Neural crest cell (in vitro differentiated cells): ENCODE measurements around the gene PROM2. TPM values are rescaled to one million over a fixed set of nuclear protein-coding genes. Genes with fewer than 3 reads are reported as not detected.

ENCODE experiments used
- DNase-seq: peaks from one replicate; pipeline ENCODE4 v3.0.0; 2021; ENCODE audit warnings: low read depth, mixed read lengths, low spot score
- H3K27ac Mint-ChIP-seq: one replicate; pipeline ENCODE4 v1.8.0; 2021; ENCODE audit warnings: mild to moderate bottlenecking, mixed read lengths; ENCODE audit not compliant: unreplicated experiment
- H3K27me3 Mint-ChIP-seq: 2 replicates; pipeline ENCODE4 v1.8.0; 2021; ENCODE audit warnings: low read depth, mild to moderate bottlenecking, mixed read lengths
- H3K36me3 Mint-ChIP-seq: 2 replicates; pipeline ENCODE4 v1.8.0; 2021; ENCODE audit warnings: low read depth, mild to moderate bottlenecking, mixed read lengths
- H3K4me1 Mint-ChIP-seq: 2 replicates; pipeline ENCODE4 v1.8.0; 2021; ENCODE audit warnings: mixed read lengths
- H3K4me3 Mint-ChIP-seq: one replicate; pipeline ENCODE4 v1.8.0; 2021; ENCODE audit warnings: mild to moderate bottlenecking, mixed read lengths
- H3K9me3 Mint-ChIP-seq: 2 replicates; pipeline ENCODE4 v1.8.0; 2021; ENCODE audit warnings: mixed read lengths
- total RNA-seq: library from RNA; stranded (reverse); gene quantifications from 2 replicates; pipeline ENCODE4 v1.2.1, GENCODE V29; 2021
- TF ChIP-seq, protein P1 (sequence below): fragments of 200-600 bp; sonication (generic); conservative IDR thresholded peaks from 2 replicates; pipeline ENCODE4 v1.5.0; 2021; ENCODE audit warnings: antibody characterized with exemption, mild to moderate bottlenecking

The PROM2 gene
- total RNA-seq, 1 donor from 2014 or later: 1.8 TPM

- Mint-ChIP-seq H3K4me3 (no peak overlapping the region), H3K27me3 (no peaks in the 10 kb centered on the region), H3K4me1 (no peaks in the 10 kb centered on the region), H3K27ac (no peak overlapping the region), H3K36me3 (no peaks in the 10 kb centered on the region), H3K9me3 (no peaks in the 10 kb centered on the region)
- TF ChIP-seq, protein P1, sequence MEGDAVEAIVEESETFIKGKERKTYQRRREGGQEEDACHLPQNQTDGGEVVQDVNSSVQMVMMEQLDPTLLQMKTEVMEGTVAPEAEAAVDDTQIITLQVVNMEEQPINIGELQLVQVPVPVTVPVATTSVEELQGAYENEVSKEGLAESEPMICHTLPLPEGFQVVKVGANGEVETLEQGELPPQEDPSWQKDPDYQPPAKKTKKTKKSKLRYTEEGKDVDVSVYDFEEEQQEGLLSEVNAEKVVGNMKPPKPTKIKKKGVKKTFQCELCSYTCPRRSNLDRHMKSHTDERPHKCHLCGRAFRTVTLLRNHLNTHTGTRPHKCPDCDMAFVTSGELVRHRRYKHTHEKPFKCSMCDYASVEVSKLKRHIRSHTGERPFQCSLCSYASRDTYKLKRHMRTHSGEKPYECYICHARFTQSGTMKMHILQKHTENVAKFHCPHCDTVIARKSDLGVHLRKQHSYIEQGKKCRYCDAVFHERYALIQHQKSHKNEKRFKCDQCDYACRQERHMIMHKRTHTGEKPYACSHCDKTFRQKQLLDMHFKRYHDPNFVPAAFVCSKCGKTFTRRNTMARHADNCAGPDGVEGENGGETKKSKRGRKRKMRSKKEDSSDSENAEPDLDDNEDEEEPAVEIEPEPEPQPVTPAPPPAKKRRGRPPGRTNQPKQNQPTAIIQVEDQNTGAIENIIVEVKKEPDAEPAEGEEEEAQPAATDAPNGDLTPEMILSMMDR: no peak
- DNase-seq: no peak
These were observed 3.8 kb downstream of the PROM2 start for GRCh38 chr2:95278051-95278471.

DNA sequence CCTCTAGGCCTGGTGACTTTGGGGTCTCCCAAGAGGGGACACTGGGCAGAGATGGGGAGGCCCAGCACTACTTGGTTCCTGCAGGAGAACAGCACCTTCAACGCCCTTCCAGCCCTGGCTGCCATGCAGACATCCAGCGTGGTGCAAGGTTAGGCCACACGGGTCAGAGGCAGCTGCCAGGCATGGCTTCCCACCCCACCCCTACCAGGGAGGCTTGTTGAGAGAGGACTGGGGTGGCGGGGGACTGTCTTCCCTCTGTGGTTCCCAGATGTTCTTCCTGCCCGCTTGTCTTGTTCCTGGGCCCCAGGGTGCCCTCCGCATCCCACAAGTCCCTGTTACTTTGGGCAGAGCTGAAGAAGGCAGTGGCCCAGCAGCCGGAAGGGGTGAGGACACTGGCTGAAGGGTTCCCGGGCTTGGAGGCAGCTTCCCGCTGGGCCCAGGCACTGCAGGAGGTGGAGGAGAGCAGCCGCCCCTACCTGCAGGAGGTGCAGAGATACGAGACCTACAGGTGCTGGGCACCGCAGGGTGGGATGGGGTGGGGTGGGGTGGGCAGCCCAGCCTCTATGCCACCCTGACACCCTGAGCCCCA lies 4.5 kb downstream of the PROM2 start:
- Mint-ChIP-seq H3K36me3 (no peaks in the 10 kb centered on the region), H3K4me3 (no peak overlapping the region), H3K4me1 (no peaks in the 10 kb centered on the region), H3K27ac (no peak overlapping the region), H3K9me3 (no peaks in the 10 kb centered on the region), H3K27me3 (no peaks in the 10 kb centered on the region)
- TF ChIP-seq, protein P1: no peak
- DNase-seq: no peak

DNA sequence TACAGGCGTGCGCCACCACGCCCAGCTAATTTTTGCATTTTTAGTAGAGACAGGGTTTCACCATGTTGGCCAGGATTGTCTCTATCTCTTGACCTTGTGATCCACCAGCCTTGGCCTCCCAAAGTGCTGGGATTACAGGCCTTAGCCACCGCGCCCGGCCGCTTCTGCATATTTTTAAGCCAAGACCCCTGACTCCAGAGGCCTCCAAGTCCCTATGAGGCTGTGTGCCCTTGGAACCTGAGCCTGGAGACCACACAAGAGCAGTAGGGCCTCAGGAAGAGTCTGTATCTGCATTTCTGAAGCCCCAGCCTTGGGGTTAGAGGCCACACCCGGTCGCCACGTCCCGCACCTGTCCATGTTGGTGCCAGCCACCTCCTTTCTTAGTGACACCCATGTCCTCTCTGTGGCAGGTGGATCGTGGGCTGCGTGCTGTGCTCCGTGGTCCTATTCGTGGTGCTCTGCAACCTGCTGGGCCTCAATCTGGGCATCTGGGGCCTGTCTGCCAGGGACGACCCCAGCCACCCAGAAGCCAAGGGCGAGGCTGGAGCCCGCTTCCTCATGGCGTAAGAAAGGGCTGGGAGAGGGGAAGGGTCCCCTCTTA lies 5.3 kb downstream of the PROM2 start:
- Mint-ChIP-seq H3K4me3 (no peak overlapping the region), H3K36me3 (no peaks in the 10 kb centered on the region)

DNA sequence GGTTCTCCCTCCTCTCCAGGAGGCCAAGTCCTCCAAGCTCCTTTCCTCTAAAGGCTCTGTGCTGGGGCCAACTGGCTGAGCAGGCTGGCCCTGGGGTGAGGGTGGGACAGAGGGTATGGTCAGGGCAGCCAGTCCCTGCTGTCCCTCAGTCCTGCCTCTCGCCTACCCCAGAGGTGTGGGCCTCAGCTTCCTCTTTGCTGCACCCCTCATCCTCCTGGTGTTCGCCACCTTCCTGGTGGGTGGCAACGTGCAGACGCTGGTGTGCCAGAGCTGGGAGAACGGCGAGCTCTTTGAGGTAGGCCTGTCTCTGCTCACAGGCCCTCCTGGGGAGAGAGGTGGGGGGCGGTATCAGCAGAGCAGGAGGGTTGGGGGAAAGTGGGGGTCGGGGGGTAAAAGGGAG lies 6.8 kb downstream of the PROM2 start:
- no peaks in the 10 kb centered on the region for H3K9me3 Mint-ChIP-seq
- TF ChIP-seq, protein P1: no peak
- no peak for DNase-seq
- H3K4me1 Mint-ChIP-seq: no peaks in the 10 kb centered on the region
- H3K4me3 Mint-ChIP-seq: no peak overlapping the region
- H3K27ac Mint-ChIP-seq: no peak overlapping the region
- no peaks in the 10 kb centered on the region for H3K27me3 Mint-ChIP-seq
- no peaks in the 10 kb centered on the region for H3K36me3 Mint-ChIP-seq

More for the DNA sequence above, 5.3 kb downstream of the PROM2 start:
- DNase-seq: no peak
- Mint-ChIP-seq H3K27me3 (no peaks in the 10 kb centered on the region), H3K4me1 (no peaks in the 10 kb centered on the region), H3K27ac (no peak overlapping the region), H3K9me3 (no peaks in the 10 kb centered on the region)
- TF ChIP-seq, protein P1: no peak

DNA sequence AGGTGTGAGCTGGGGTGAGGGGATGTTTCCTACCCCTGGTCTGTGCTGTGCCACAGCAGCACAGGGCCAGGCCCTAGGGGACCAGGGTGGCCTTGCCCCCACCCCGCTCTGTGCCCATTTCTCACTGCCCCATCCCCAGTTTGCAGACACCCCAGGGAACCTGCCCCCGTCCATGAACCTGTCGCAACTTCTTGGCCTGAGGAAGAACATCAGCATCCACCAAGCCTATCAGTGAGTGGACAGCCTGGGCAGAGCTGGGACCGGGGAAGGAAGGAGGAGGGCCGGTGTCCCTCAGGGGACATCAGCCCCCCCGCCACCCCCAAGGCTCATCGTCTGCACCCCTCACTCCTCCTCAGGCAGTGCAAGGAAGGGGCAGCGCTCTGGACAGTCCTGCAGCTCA lies 7.5 kb downstream of the PROM2 start:
- Mint-ChIP-seq H3K4me1 (no peaks in the 10 kb centered on the region), H3K27me3 (no peaks in the 10 kb centered on the region), H3K9me3 (no peaks in the 10 kb centered on the region), H3K36me3 (no peaks in the 10 kb centered on the region), H3K27ac (no peak overlapping the region), H3K4me3 (no peak overlapping the region)
- DNase-seq: no peak
- TF ChIP-seq, protein P1: no peak
